Hepatocyte (in vitro differentiated cells): ENCODE results near the gene BBIP1. TPM values are rescaled to one million over a fixed set of nuclear protein-coding genes. Genes with fewer than 3 reads are reported as not detected.

ENCODE experiments used
- DNase-seq: peaks from one replicate; pipeline ENCODE4 v3.0.0-alpha.2; 2016; ENCODE audit warnings: low spot score
- H2AFZ ChIP-seq: fragments of 200-600 bp; sonication (generic); 2 replicates; pipeline ENCODE4 v1.6.0; 2016; ENCODE audit warnings: antibody characterized with exemption, mild to moderate bottlenecking
- H3K27ac ChIP-seq: fragments of 200-600 bp; sonication (generic); 2 replicates; pipeline ENCODE4 v1.5.1; 2016; ENCODE audit warnings: mild to moderate bottlenecking
- H3K27me3 ChIP-seq: fragments of 200-600 bp; sonication (generic); 2 replicates; pipeline ENCODE4 v1.6.1; 2016
- H3K36me3 ChIP-seq: fragments of 200-600 bp; sonication (generic); replicated peaks from 2 replicates; pipeline ENCODE4 v1.5.1; 2016; ENCODE audit warnings: low read depth; ENCODE audit not compliant: insufficient read depth
- H3K4me1 ChIP-seq: fragments of 200-600 bp; sonication (generic); 2 replicates; pipeline ENCODE4 v1.5.1; 2016; ENCODE audit warnings: mild to moderate bottlenecking, moderate library complexity; ENCODE audit not compliant: insufficient read depth
- H3K4me2 ChIP-seq: fragments of 200-600 bp; sonication (generic); 2 replicates; pipeline ENCODE4 v1.6.0; 2016
- H3K4me3 ChIP-seq: fragments of 200-600 bp; sonication (generic); 2 replicates; pipeline ENCODE4 v1.5.1; 2016; ENCODE audit warnings: mild to moderate bottlenecking
- H3K79me2 ChIP-seq: fragments of 200-600 bp; sonication (generic); 2 replicates; pipeline ENCODE4 v1.6.0; 2017; ENCODE audit warnings: mild to moderate bottlenecking
- H3K9me2 ChIP-seq: fragments of 200-600 bp; sonication (generic); replicated peaks from 2 replicates; pipeline ENCODE4 v1.6.0; 2017; ENCODE audit warnings: mild to moderate bottlenecking; ENCODE audit not compliant: insufficient read depth
- H3K9me3 ChIP-seq: fragments of 200-600 bp; sonication (generic); 2 replicates; pipeline ENCODE4 v1.5.1; 2016; ENCODE audit warnings: low read depth, mild to moderate bottlenecking
- H4K20me1 ChIP-seq: fragments of 200-600 bp; sonication (generic); 2 replicates; pipeline ENCODE4 v1.6.0; 2016; ENCODE audit warnings: mild to moderate bottlenecking; ENCODE audit not compliant: insufficient read depth, poor library complexity, severe bottlenecking
- EZH2 ChIP-seq: fragments of 200-600 bp; sonication (generic); IDR thresholded peaks from 2 replicates; pipeline ENCODE4 v1.6.1; 2016; ENCODE audit warnings: antibody characterized with exemption, mild to moderate bottlenecking, borderline replicate concordance
- EZH2phosphoT487 ChIP-seq: fragments of 200-600 bp; sonication (generic); IDR thresholded peaks from one replicate; pipeline ENCODE4 v1.6.1; 2018; ENCODE audit warnings: antibody characterized with exemption, mild to moderate bottlenecking, low read depth, moderate library complexity; ENCODE audit not compliant: unreplicated experiment, severe bottlenecking
- WGBS: methylation state at CpG from one replicate; pipeline ENCODE4 v1.1.6; 2016; ENCODE audit warnings: low lambda C conversion rate; ENCODE audit errors: missing lambda C conversion rate; 5-methylcytosine and 5-hydroxymethylcytosine counted together
- polyA plus RNA-seq: library from polyadenylated mRNA; unstranded; fragments of >200 nt; fragmentation: Nextera tagmentation; extraction: Ambion mirVana; gene quantifications from 2 replicates; pipeline ENCODE4 v1.2.1, GENCODE V29; 2016
- total RNA-seq: library from RNA; depleted of rRNA; stranded (reverse); fragments of >200 nt; gene quantifications from 2 replicates; pipeline ENCODE4 v1.2.3, GENCODE V29; 2014
- TF ChIP-seq, protein P1 (sequence below): fragments of 200-600 bp; sonication (generic); IDR thresholded peaks from 2 replicates; pipeline ENCODE4 v1.5.1; 2016; ENCODE audit warnings: antibody characterized with exemption, mild to moderate bottlenecking; ENCODE audit not compliant: poor library complexity

BBIP1 gene
- total and polyA plus RNA-seq, 2 experiments from 2014 or later, result 21.5 to 47.9 TPM

DNA sequence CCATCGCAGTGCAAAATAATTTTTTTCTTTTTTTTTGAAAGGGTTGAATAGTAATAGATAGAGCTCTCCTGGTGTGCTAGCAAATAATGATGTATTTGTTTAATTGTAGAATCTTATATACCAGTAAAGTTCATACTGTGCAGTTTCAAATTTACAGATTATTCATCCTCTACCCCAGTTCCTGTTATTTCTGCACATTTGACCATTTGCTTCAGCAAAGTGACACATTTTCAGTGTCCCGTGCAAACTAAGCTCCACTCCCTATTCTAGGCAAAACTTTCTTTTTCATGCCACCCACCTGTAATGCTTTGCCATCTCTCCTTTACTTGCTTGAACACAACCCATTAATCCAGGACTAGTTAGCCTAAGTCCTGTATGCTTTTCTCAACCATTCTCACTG lies 43.5 kb upstream of the BBIP1 start:
- peaks cover 50% of the 10 kb centered on the region for H4K20me1 ChIP-seq

DNA sequence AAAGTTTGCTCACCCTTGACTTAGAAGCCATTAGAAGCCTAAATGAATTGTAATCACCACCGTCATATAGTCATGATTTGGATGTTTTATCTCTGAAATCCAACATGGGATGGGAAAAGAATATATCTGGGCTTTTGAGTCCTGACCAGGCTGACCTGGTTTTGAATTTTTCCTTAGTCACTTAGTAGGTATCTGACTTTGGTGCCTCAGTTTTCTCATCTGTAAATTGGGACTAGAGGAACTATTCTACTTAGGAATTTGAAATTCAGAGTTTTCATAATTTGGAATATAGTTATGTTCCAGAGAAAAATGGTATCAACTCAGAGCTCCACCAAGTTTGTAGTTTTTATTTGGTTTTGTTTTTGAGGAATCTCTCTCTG lies 41.3 kb upstream of the BBIP1 start:
- no peak for DNase-seq
- no peaks in the 10 kb centered on the region for H3K27me3 ChIP-seq
- H3K4me2 ChIP-seq, result no peak overlapping the region
- H3K9me3 ChIP-seq, result no peaks in the 10 kb centered on the region
- H3K36me3 ChIP-seq, result no peaks in the 10 kb centered on the region
- H2AFZ ChIP-seq, result no peak overlapping the region
- 97% methylated on average over 1 of the region's 1 CpG for WGBS
- TF ChIP-seq EZH2phosphoT487, result no peak
- TF ChIP-seq, protein P1, sequence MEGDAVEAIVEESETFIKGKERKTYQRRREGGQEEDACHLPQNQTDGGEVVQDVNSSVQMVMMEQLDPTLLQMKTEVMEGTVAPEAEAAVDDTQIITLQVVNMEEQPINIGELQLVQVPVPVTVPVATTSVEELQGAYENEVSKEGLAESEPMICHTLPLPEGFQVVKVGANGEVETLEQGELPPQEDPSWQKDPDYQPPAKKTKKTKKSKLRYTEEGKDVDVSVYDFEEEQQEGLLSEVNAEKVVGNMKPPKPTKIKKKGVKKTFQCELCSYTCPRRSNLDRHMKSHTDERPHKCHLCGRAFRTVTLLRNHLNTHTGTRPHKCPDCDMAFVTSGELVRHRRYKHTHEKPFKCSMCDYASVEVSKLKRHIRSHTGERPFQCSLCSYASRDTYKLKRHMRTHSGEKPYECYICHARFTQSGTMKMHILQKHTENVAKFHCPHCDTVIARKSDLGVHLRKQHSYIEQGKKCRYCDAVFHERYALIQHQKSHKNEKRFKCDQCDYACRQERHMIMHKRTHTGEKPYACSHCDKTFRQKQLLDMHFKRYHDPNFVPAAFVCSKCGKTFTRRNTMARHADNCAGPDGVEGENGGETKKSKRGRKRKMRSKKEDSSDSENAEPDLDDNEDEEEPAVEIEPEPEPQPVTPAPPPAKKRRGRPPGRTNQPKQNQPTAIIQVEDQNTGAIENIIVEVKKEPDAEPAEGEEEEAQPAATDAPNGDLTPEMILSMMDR, result no peak
- TF ChIP-seq EZH2, result no peak
- peaks cover 99% of the 10 kb centered on the region for H3K79me2 ChIP-seq
- no peak overlapping the region for H3K4me3 ChIP-seq
- peaks cover 56% of the 10 kb centered on the region for H4K20me1 ChIP-seq
- no peaks in the 10 kb centered on the region for H3K9me2 ChIP-seq
- peaks cover 6% of the 10 kb centered on the region for H3K4me1 ChIP-seq
- H3K27ac ChIP-seq, result no peak overlapping the region

More for the DNA sequence above, 43.5 kb upstream of the BBIP1 start:
- Histone ChIP-seq H3K27ac (no peak overlapping the region), H3K4me2 (no peak overlapping the region), H3K4me3 (no peak overlapping the region), H3K9me3 (no peaks in the 10 kb centered on the region), H3K4me1 (peaks cover 6% of the 10 kb centered on the region), H3K9me2 (no peaks in the 10 kb centered on the region), H3K79me2 (peaks cover 99% of the 10 kb centered on the region), H3K36me3 (no peaks in the 10 kb centered on the region), H3K27me3 (no peaks in the 10 kb centered on the region), H2AFZ (no peak overlapping the region)
- WGBS, result 95% methylated on average over 2 of the region's 2 CpGs
- TF ChIP-seq EZH2 (no peak), EZH2phosphoT487 (no peak)
- TF ChIP-seq, protein P1, result no peak
- DNase-seq, result no peak

DNA sequence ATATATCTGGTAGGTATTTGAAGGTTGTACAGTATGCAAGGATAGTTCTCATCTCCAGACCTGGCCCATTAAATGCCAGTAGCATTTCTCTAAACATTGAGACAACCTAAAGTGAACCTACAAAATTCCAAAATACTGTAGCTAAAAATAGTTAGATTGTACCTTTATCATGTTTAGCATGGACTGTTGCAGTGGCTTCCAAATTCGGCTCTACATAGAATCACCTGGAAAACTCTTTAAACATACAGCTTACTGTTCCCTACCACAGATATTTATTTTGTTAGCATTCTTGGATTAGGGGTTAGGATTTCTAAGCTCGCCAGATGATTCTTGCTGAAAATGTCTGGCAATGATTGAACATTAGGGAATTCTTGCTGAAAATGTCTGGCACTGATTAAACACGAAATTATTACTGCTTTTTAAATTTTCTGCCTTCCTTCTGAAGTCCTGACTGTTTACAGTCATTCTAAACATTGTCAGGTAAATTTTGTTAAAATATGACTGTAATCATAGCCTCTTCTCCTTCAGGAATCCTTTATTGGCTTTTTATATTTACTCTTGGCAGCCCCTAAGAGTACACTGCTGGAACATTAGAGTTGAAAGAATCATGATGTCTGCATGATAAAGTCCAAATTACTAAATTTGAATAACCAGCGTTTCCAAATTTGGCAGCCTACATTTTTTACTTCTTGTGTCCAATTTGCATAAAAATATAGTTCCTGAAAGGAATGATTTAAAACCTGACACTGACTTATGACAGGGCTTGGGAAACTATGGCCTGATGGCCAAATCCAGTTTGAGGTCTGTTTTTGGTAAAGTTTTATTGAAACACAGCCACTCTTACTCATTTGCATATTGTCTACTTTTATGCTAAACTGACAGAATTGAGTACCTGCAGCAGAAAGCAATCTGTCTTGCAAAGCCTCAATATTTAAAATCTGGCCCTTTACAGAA lies 40.7 kb upstream of the BBIP1 start:
- H3K27ac ChIP-seq, result peak overlapping the region; percentile 3
- H3K79me2 ChIP-seq, result peaks cover 99% of the 10 kb centered on the region
- no peaks in the 10 kb centered on the region for H3K9me3 ChIP-seq
- H3K36me3 ChIP-seq, result no peaks in the 10 kb centered on the region
- no peak for TF ChIP-seq EZH2phosphoT487
- TF ChIP-seq, protein P1, result no peak
- TF ChIP-seq EZH2, result no peak
- 48% methylated on average over 4 of the region's 4 CpGs for WGBS
- peaks cover 53% of the 10 kb centered on the region for H4K20me1 ChIP-seq
- DNase-seq, result no peak
- H3K27me3 ChIP-seq, result no peaks in the 10 kb centered on the region
- no peak overlapping the region for H2AFZ ChIP-seq
- H3K4me3 ChIP-seq, result no peak overlapping the region
- H3K4me1 ChIP-seq, result peaks cover 6% of the 10 kb centered on the region
- no peaks in the 10 kb centered on the region for H3K9me2 ChIP-seq
- H3K4me2 ChIP-seq, result no peak overlapping the region
